ENCODE data around the gene DYNAP. TPM values are rescaled to one million over a fixed set of nuclear protein-coding genes. Genes with fewer than 3 reads are reported as not detected.

DYNAP gene, protein sequence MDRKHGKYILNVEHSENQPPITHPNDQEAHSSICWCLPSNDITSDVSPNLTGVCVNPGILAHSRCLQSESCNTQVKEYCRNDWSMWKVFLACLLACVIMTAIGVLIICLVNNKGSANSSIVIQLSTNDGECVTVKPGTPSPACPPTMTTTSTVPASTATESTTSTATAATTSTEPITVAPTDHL
- polyA plus RNA-seq (2013, experiment 1 of 2; ENCODE audit: insufficient read length): not detected
- polyA plus RNA-seq (2013, experiment 2 of 2; ENCODE audit: insufficient read length): not detected

DNA sequence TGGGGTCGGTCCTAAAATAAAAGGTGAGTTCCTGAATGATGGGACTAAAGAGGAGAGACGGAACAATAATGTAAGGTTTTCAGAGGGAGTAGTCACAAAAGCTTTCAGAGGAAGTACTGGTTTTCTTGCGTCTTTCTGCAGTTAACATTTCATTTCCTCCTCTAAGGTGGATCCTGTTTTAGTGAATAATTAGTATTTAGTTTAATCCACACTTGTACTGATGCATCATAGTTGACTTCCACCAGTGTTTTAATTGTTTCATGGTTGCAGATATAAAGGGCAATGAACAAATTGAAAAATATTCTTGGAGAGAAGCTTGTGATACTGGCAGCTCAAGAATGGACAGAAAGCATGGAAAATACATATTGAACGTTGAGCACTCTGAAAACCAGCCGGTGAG, at the start of gene DYNAP:
TSS of gene DYNAP (plus strand) at position 301 of the 400 bp plus-strand sequence. CDS start at position 339, 38 bp downstream.
- DNase-seq: no peak

DNA sequence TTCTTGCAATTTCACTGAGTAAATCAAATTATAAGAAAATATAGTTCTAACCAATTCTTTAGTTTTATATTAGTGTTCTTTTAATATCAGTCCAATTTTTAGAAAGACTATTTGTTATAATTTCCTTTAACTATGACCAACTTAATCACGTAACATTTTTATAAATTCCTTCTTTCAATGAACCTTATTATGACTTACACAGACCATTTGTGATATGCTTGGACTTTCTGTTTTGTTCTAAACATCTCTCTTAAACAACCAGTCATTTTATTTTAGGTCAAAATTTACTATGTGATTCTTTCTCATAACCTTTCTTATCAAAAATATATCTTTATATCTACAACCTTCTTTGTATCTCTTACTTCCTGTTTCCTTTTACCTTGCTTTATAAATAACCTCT, 39.5 kb upstream of the DYNAP start:
- DNase-seq: no peak

DNA sequence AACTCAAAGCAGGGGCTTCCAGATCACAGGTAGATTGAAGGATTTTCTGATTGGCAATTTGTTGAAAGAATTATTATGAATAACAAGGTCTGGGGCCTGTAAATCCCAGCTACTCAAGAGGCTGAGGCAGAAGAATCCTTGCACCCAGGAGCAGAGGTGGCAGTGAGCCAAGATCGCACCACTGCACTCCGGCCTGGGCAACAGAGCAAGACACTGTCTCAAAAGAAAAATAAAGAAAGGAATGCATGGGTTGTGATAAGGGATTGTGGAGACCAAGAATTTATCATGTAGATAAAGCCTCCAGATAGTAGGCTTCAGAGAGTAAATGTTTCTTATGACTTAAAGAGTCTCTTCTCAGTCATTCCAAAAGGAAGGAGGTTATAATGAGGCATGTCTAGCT, 35.8 kb upstream of the DYNAP start:
- no peak for DNase-seq

DNA sequence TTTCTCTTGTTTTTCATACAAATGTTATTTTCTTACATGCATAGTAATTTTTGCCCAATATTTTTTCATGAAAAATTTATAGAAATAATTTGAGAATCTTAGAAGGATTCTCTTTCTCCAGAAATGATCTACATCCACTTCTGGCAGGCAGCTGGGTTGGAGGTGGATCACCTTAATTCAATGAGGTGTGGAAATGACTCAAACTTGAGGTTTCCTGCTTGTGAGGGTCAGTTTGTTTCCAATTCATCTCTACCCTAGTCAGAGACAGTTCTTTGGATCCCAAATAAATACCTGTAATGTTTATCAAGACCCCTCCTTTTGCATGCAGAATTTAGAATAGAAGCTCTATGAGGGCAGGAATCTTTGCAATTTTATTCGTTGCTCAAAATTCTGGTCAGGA, 35.0 kb upstream of the DYNAP start:
- no peak for DNase-seq

DNA sequence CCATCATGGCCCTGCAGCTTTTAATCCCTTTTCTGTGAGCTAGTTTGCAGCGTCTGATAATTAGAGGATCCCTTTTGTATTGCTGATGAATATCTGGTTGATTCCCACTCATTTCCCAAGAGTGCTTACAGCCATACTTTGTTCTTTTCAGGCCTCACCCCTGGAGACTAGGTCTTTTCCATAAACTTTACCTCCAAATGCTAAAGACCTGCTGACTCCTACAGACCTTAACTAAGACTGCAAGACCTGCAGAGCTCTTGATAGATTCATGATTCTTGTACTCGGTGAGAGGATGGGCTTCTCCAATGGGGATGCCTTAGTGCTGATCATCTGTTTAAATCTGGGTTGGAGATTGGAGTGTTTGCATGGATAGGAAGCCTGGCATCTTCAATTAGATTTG, 33.1 kb upstream of the DYNAP start:
- no peak for DNase-seq

DNA sequence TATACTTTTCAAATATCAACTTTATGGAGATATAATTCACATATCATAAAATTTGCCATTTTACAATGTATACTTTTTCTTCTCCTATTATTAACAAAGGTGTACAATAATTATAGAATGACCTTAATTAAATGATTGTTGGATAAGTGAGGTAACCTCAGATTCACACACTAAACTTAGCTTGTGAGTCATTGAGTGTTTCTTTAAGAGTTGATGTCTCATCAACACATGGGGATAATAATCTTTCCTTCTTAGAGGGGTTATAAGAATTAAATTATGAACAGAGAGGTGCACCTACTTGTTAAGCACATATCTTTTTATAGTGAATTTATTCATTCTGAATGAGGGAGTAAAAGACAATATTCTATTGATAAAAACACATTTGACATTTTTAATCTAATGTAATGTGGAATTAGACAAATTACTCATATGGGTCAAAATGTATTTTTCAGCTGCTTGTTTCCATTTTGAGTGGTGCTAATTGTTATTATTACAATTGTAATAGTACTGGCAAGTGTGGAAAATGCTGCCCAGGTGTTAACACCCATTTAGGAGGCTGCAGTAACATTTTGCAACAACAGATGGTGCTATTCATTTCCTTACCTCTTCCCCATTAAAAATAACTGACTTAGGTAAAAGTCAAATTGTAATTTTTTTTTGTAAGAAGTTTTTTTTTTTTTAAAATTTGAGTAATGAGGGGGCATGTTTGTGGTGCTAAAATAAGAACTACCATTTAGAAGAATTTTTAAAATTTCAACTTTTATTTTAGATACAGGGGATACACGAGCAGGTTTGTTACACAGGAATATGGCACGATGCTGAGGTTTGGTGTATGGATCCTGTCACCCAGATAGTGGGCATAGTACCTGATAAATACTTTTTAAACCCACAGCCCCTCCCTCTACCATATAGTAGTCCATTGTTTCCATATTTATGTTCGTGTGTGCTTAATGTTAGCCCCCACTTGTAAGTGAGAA, 32.1 kb upstream of the DYNAP start:
- peak; percentile 12 for DNase-seq

DNA sequence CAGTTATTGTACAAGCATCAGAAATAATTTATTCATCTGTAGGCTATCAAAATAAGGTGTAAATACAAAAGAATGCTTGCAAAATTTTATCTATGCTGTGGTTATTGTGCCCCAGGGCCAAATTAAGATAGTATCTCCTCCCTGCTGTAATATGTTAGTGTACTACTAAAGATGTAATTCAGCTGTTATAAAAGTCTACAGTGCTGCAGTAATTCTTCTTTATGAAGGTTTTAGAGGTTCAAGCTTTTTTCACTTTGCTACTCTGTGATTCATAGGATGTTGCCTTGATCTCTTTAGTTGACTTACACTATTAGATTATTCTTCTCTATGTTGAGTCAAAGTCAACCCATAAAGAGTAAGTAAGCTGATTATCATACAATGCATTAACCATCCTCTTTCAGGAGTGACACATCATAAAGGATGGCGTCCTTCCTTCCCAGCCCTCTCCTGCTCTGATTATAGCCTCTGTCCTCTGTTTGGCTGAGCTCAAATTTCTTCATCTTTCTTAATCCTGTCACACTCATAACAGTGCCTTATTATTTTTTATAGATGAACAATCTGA, 29.3 kb upstream of the DYNAP start:
- no peak for DNase-seq

DNA sequence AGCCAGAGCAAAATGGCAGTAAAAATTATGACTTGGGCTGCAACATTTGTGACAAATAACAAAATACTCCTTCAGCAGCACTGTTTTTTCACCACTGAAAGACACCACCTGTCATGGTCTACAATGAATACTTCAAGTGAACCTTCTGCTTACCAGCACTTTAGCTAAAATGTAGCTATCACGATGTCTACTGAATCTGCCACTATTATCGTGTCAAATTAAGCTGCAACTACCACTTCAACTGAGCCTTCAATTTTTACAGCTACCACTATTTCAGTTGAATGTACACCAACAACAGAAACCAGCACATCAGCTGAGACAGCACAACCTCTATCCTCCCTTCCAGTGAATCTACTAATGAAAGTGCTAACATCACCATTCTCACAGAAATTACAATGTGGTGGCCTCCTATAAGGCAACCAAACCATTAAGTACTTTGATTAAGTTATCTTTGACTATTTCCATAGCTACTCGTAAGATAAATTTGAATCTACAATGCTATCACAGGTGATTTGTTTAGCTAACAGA, 10.8 kb upstream of the DYNAP start:
- DNase-seq: no peak

DNA sequence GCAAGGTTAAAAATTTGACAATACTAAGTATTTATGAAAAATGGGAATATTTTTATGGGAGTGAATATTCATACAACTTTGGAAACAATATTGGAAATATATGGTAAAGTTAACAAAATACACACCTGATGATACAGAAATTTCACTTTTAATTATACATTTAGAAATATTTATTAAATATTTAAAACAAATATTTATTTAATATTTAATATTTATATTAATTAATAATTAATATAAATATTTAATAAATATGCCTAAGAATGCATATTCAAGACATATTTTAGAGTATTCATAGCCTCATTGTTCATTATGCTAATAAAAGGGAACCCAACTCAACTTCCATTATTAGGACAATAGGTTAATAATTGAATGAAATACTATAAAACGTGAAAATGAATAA, 7.0 kb upstream of the DYNAP start:
- no peak for DNase-seq

DNA sequence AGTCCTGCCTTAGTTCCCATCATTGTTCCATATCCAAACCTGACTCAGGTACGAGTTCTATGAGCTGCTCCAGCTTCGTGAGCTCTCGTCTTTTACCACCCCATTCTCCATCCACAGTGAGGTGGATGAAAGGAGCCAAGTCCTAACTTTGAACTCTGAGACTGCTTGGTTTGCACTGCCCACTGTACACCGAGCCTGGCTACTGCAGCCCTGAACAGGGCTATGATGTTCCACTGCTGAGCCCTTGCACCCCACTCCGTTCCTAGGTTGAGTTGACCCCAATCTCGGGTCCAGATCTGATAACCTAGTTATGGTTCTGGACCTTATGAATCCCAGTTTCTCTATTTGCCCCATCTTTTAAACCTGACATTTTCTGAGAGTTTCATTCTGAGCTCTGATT, 5.3 kb upstream of the DYNAP start:
- DNase-seq: no peak

DNA sequence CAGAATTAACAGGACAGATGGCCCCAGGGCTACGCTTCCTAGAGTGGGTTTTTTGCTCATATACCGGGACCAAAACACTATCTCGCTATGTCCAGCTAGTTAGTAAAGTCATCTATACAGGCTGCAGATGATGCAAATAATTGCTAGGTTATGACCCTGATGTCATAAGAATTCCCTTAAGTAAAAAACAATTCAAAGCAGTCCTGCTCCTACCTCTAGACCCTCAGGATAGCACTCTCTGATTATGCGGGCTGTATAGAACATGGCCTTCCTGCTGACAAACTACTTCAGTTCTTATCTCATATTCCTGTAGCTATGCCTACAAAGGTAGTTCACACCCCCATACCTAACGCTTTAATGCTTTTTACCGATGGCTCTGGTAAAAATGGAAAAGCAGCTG, 13.2 kb downstream of the DYNAP start:
- no peak for DNase-seq

DNA sequence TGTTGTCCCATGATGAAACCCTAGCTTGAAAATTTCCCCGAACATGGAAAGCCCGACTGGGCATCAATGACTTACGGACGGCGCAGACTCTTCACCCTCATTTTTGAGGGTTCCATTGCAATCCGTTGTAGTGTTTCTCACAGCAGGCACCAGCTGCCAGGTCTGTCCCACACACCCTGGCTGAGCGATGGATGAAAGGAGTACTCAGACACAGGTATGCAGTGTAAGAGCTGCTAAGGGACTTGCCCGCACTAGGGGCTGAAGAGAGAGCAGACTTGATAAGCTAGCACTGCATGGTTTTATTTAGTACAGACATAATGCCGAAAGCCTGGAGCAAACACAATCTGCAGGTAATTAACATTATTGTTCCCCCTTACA, 15.8 kb downstream of the DYNAP start:
- no peak for DNase-seq

DNA sequence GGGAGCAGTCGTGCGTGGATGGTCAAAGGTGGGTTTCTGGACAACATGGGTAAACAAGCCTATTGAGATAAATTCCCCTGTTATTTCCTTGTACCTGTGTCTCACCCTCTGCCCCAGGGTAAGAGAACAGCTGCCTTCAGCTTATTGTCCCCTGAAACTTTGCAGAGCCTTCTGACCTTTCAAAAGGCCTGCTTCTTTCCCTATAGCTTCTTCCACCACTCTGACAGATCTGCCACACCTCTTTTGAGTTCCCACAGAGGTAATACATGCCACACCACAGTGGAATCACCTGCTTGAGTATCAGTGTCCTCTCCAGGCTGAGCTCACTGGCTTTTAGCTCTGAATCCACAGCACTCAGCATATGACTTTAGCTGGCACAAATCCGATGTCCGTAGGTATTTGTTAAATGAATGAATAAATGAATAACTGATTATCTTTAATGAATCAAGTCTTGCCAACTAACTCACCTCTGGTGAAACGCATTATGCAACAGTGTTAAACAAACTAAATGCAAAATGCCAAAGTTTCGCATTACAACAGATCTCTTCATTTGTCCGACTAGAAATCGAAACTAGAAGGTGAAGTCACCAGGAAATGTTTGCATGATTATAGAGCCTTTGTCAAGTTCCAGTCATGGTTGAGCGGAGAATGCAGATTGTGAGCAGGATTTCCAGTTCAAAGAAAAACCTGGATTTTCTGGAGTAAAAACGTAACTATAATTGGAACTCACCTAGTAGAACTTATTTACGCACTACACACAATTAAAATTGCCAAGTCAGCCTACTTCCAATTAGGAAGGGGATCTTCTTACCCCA, 16.4 kb downstream of the DYNAP start:
- DNase-seq: no peak

DNA sequence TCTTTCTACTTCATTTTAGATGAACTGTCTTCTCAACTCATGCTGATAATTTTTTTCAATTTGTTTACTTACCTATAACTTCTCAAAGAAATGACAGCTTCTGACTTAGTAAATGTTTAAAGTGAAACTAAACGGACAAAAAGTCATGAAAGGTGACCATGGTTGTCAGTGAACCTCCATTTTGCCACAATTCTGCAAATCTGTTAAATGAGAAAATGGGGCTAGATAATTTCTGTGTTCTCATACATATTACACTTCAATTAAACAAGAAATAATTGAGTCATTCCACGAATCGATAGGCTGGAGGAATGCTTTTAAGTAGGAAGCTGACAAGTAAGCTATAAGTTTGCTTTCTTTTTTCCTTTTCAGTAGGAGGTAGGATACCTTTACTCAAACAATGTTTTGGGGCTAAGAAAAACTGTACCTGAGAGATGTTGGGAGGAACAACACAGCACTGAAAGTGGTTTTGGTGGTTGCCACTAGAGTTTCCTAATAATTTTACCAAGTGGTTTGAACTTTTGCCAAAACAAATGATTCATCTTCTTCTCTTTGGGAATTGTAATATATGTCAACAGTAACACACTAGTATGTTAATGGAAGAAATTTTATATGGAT, 17.1 kb downstream of the DYNAP start:
- DNase-seq: peak; percentile 34

DNA sequence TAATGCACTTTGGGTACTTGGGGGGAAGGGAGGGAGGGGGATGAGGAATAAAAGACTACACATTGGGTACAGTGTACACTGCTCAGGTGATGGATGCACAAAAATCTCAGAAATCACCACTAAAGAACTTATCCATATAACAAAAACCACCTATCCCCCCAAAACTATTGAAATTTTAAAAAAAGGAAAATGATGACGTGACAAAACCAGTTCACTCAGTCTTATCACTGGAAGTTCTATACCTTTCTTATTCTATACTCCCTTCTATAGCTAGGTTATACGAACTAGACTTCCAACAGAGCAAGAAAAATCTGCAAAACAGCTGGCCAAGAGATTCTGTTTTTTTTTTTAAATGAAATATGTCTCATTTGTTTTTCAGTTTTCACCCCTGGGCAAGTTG, 20.8 kb downstream of the DYNAP start:
- DNase-seq: no peak

DNA sequence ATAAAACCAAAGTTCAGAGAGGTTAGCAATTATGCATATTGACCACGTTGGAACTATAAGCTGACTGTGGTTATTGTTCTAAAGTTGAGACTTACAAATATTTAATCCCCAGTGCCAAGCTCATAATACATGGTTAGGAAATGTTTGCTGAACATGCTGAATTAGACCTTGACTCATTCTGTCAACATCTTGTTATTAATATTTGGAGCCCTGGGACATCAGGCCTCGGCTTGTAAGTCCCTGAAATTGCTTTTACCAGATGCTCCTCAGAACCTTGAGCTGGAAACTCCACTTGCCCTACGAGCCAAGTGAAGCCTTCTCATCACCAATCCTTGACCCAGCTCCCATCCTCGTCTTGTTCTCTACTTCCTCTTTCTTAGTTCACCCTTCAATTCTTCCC, 21.2 kb downstream of the DYNAP start:
- no peak for DNase-seq

DNA sequence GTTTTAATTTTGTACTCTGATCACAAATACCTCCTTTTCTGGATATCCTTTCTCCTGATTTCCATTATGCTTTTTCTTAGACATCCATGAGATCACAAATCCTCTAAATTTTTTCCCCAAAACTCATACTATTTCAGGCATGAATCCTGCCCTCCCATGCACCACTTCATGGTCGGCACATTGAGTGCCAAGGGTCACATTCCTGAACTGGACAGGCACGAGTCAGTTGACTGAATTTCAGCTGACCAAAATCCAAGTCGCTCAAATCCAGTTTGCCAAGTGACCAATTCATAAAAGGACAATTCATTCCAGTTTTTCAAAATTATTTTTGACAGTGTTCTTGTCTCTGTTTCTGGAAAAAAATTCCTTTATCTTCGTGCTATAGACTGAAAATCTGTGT, 22.1 kb downstream of the DYNAP start:
- DNase-seq: no peak

DNA sequence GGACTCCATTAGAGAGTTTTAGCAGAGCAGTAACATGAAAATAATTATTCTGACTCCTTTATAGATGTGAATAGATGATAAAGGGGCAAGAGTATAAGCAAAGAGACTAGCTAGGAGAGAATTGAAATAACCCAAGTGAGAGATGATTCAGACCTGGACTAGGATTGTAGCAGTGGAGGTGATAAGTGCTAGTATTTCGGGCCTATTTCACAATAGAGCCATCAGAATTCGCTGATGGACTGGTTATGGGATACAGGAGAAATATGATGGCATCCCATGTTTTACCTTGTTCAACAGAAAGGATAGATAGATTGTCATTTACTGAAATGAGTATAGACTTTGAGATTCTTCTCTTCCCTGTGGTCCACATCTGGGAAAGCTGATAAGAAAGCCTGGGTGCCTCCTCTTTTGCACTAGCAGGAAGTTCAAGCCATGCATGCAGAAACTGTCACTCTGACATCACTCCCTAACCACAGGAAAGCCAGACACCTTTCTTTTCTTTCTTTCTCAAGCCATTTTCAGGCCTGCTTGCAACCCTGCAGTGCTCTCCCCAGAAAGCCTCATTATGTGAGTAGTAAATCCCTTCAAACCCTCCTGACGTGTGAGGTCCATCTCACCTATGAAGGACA, 25.3 kb downstream of the DYNAP start:
- DNase-seq: no peak

DNA sequence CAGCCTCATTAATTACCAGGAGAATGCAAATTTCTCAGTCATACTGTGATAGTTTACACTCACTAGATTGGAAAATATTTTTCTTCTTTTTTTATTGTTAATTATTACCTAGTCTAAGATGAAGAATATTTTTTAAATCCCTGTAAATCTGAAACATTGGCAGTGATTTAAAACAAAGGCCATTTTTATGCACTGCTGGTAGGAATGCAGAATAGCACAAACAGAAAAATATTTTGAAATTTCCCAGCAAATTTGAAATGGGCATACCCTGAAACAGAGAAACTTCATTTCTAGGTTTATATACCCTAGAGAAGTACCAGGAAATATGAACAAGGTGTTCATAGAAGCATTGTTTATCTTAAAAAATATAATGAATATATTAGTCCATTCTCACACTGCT, 31.0 kb downstream of the DYNAP start:
- DNase-seq: no peak

DNA sequence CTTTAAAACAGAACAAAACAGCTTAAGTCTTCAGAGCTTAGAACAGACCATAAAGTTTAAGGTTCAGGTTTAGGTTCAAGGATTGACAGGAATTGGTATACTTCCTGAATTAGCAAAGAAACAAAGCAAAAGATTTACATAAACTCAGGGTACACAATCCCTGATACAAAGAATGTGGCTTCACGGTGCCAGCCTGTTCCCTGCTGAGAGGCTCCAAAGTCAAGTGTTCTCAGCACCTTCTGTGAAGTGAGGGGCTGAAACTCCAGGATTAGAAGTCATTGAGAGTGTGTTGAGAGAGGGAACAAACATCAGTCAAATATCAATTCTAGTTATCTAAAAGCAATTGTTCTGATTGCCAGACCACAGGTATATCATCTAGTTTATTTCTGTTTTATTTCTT, 35.7 kb downstream of the DYNAP start:
- no peak for DNase-seq

DNA sequence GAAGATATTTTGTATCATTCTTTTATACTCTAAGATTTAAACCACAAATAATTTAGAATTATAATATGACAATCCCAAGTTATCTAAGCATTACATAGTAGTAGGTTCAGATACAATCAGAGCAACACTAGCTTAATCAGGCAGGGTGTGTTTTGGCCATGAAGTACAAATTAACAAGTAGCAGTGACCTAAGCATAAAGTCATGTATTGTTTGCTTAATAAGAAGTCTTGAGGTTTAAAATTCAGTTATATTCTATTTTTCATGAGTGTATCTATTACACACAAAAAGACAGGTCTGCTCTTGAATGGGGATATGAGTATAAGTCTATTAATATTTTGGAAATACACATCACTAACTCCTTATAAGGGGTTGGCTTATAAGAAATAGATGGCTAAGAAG, 39.9 kb downstream of the DYNAP start:
- DNase-seq: no peak

DNA sequence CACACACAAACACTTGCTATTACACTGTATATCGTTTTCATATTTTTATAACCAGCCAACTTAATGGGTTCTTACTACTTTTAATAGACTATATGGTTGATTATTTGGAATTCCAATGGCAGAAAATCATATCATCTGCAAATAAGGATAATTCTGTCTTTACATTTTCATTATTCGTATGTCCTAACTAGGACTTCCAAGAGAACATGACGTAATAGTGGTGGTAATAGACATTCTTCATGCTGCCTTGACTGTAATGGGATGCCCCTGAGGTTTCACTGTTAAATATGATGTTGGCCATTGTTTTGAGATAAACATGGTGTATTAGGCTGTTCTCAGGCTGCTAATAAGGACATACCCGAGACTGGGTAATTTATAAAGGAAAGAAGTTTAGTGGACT, 45.2 kb downstream of the DYNAP start:
- no peak for DNase-seq

Measured in fibroblast of skin of back (primary cell).